Endodermal cell (in vitro differentiated cells): ENCODE measurements around the gene CA14. TPM values are rescaled to one million over a fixed set of nuclear protein-coding genes. Genes with fewer than 3 reads are reported as not detected.

ENCODE experiments used
- DNase-seq: peaks from one replicate; pipeline ENCODE4 v3.0.0-alpha.2; 2017
- H3K27ac ChIP-seq: 2 replicates; pipeline ENCODE4 v1.5.1; 2013; ENCODE audit warnings: mild to moderate bottlenecking, low read depth, low read length, moderate library complexity
- H3K27me3 ChIP-seq: 2 replicates; pipeline ENCODE4 v1.6.1; 2013; ENCODE audit warnings: mild to moderate bottlenecking, low read length, moderate library complexity; ENCODE audit not compliant: insufficient read depth, control insufficient read depth, poor library complexity, severe bottlenecking
- H3K36me3 ChIP-seq: 2 replicates; pipeline ENCODE4 v1.7.0; 2013; ENCODE audit warnings: mild to moderate bottlenecking, low read length, moderate library complexity; ENCODE audit not compliant: control insufficient read depth, insufficient read depth
- H3K4me1 ChIP-seq: one replicate; pipeline ENCODE4 v1.7.0; 2013; ENCODE audit warnings: low read length; ENCODE audit not compliant: control insufficient read depth, insufficient read depth
- H3K4me3 ChIP-seq: 2 replicates; pipeline ENCODE4 v1.5.1; 2013; ENCODE audit warnings: mild to moderate bottlenecking, low read length, moderate library complexity
- H3K9ac ChIP-seq: 2 replicates; pipeline ENCODE4 v1.6.1; 2013; ENCODE audit warnings: mild to moderate bottlenecking, low read length, moderate library complexity; ENCODE audit not compliant: poor library complexity, severe bottlenecking; ENCODE audit errors: extremely low read depth
- H3K9me3 ChIP-seq: 2 replicates; pipeline ENCODE4 v1.6.1; 2013; ENCODE audit warnings: mild to moderate bottlenecking, low read length, moderate library complexity; ENCODE audit not compliant: control insufficient read depth
- H3K27ac Mint-ChIP-seq: 2 replicates; pipeline ENCODE4 v1.8.0; 2020; ENCODE audit warnings: mixed read lengths
- H3K27me3 Mint-ChIP-seq: 2 replicates; pipeline ENCODE4 v1.8.0; 2021; ENCODE audit warnings: mild to moderate bottlenecking, mixed read lengths; ENCODE audit not compliant: insufficient read depth
- H3K36me3 Mint-ChIP-seq: 2 replicates; pipeline ENCODE4 v1.8.0; 2020; ENCODE audit warnings: low read depth, mixed read lengths
- H3K4me1 Mint-ChIP-seq: 2 replicates; pipeline ENCODE4 v1.8.0; 2020; ENCODE audit warnings: mixed read lengths
- H3K4me3 Mint-ChIP-seq: 2 replicates; pipeline ENCODE4 v1.8.0; 2020; ENCODE audit warnings: mild to moderate bottlenecking, moderate library complexity, mixed read lengths
- H3K9me3 Mint-ChIP-seq: 2 replicates; pipeline ENCODE4 v1.8.0; 2020; ENCODE audit warnings: mild to moderate bottlenecking, mixed read lengths
- WGBS, 2 experiments: methylation state at CpG; one replicate each; pipeline versions ENCODE4 v1.1.5 to v1.1.7; 2013; ENCODE audit warnings: missing lambda C conversion rate in 2 of 2, mixed read lengths in 1 of 2; ENCODE audit not compliant: insufficient coverage in 1 of 2, insufficient read length in 1 of 2; 5-methylcytosine and 5-hydroxymethylcytosine counted together
- total RNA-seq, 2 donors: library from RNA; stranded (reverse); fragmentation: NEBNext Ultra II Directional in 1 of 2; extraction: Animal tissue kit (Norgen Biotek cat#: 25700) in 1 of 2; gene quantifications; 2 replicates in 1 of 2; 3 replicates in 1 of 2; pipeline ENCODE4 v1.2.1, GENCODE V29; 2021
- TF ChIP-seq, protein P1 (sequence below): fragments of 200-600 bp; sonication (generic); conservative IDR thresholded peaks from 2 replicates; pipeline ENCODE4 v1.5.0; 2021; ENCODE audit warnings: antibody characterized with exemption, mild to moderate bottlenecking

CA14 gene
- total RNA-seq, 2 donors from 2014 or later, result 53.3 to 54.0 TPM

DNA sequence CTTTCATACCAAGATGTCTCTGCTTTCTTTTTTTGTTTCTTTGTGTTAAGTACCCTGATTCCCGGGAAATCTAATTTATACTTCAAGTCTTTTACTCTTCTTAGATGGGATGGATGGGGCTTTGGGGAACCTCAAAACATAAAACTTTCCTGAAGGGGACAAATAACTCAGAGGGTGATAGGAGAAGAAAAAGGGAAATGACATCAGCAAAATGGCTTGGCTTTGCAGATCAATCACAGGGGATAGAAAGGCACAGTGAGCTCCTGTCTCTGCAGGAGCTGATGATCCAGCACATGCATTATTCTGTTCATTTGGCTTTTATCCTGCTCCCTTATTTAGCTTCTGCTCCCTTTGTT is 1.4 kb upstream of the CA14 start:
- peak overlapping the region; percentile 79 for H3K4me3 ChIP-seq
- Mint-ChIP-seq H3K4me1 (peaks cover 39% of the 10 kb centered on the region), H3K36me3 (peaks cover 3% of the 10 kb centered on the region), H3K27ac (peak overlapping the region; percentile 97), H3K27me3 (no peaks in the 10 kb centered on the region), H3K9me3 (peaks cover 2% of the 10 kb centered on the region), H3K4me3 (peak overlapping the region; percentile 75)
- peak overlapping the region; percentile 94 for H3K27ac ChIP-seq
- TF ChIP-seq, protein P1, sequence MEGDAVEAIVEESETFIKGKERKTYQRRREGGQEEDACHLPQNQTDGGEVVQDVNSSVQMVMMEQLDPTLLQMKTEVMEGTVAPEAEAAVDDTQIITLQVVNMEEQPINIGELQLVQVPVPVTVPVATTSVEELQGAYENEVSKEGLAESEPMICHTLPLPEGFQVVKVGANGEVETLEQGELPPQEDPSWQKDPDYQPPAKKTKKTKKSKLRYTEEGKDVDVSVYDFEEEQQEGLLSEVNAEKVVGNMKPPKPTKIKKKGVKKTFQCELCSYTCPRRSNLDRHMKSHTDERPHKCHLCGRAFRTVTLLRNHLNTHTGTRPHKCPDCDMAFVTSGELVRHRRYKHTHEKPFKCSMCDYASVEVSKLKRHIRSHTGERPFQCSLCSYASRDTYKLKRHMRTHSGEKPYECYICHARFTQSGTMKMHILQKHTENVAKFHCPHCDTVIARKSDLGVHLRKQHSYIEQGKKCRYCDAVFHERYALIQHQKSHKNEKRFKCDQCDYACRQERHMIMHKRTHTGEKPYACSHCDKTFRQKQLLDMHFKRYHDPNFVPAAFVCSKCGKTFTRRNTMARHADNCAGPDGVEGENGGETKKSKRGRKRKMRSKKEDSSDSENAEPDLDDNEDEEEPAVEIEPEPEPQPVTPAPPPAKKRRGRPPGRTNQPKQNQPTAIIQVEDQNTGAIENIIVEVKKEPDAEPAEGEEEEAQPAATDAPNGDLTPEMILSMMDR, result no peak
- H3K27me3 ChIP-seq, result no peaks in the 10 kb centered on the region
- 0% methylated on average over 1 of the region's 1 CpG; no CpG with 5 or more reads in 1 of the 2 experiments for WGBS, 2 experiments
- H3K9ac ChIP-seq, result peak overlapping the region; percentile 77
- no peak for DNase-seq
- H3K9me3 ChIP-seq, result no peaks in the 10 kb centered on the region
- H3K36me3 ChIP-seq, result no peaks in the 10 kb centered on the region
- H3K4me1 ChIP-seq, result no peaks in the 10 kb centered on the region

DNA sequence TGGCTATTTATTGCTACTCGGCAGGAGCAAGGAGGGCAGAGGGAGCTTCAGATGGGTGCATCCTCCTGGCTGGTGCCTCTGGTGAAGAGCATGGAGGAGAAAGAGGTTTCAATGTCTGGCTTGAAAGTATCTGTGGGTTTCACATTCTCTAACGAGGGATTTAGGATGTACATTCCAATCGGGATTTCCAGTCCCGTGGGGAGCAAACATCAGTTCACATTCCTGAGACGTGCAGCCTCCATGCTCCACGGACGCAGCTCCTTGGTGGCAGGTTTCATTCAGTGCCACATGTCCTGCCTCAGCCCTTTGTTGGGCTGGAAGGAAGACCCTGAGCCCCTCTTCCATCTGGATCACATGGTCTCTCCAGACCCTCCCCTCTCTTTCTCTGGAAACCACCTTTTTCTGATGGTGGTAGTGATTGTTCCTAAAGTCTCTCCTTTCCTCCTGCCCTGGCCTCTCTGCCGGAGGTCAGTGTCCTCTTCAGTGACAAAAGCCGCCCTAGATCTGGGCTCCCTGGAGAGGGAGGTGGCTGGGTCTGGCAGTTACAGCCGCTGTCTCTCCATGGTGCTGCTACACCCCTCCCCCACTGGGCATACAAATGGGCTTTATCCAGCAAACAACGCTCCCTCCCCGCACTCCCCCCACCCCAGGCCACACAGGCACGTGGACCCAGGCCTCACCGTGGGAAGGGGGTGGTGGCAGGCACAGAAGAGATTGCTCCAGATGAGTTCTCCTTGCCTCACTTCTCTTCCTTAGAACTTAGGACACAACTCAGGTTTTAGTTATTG is 826 bp upstream of the CA14 start:
- peak; percentile 85 for DNase-seq
- Histone ChIP-seq H3K27me3 (no peaks in the 10 kb centered on the region), H3K4me3 (peak overlapping the region; percentile 79), H3K27ac (peak overlapping the region; percentile 94), H3K9me3 (no peaks in the 10 kb centered on the region), H3K4me1 (no peaks in the 10 kb centered on the region), H3K9ac (peak overlapping the region; percentile 77), H3K36me3 (no peaks in the 10 kb centered on the region)
- Mint-ChIP-seq H3K4me3 (peak overlapping the region; percentile 75), H3K36me3 (peaks cover 9% of the 10 kb centered on the region), H3K27me3 (no peaks in the 10 kb centered on the region), H3K9me3 (peaks cover 2% of the 10 kb centered on the region), H3K4me1 (peaks cover 39% of the 10 kb centered on the region), H3K27ac (peak overlapping the region; percentile 97)
- TF ChIP-seq, protein P1, result no peak
- WGBS, 2 experiments, result 2 to 3% methylated on average over 8 to 14 of the region's 14 CpGs

DNA sequence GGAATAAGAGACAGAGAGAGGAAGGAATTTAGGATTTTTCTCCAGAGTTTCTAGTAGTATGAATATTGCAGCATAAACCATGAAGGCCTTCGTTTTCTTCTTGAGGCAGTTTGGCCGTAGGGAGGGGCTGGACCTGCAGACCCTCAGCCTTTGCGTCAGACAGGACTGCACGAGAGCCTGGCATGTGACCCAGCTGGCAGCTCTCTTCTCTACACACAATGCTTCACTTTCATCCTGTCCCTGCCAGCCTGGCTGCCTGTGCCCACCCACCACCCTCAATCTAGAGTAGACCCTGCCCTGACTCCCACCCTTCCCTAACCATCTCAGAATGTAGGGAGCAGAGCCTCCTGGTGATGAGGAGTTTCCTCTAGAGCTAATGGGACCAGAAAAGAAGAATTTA is 1.6 kb downstream of the CA14 start:
- Mint-ChIP-seq H3K4me3 (peak overlapping the region; percentile 75), H3K36me3 (peaks cover 25% of the 10 kb centered on the region), H3K4me1 (peaks cover 57% of the 10 kb centered on the region), H3K27me3 (no peaks in the 10 kb centered on the region), H3K9me3 (peaks cover 2% of the 10 kb centered on the region), H3K27ac (peak overlapping the region; percentile 97)
- Histone ChIP-seq H3K36me3 (no peaks in the 10 kb centered on the region), H3K9ac (peak overlapping the region; percentile 77), H3K27me3 (no peaks in the 10 kb centered on the region), H3K4me1 (peaks cover 6% of the 10 kb centered on the region), H3K4me3 (peak overlapping the region; percentile 79), H3K9me3 (no peaks in the 10 kb centered on the region), H3K27ac (peak overlapping the region; percentile 21)
- peak; percentile 60 for DNase-seq
- TF ChIP-seq, protein P1, result no peak
- WGBS, 2 experiments, result 23% methylated on average over 4 of the region's 4 CpGs; no CpG with 5 or more reads in 1 of the 2 experiments
